ENCODE results near the gene ACSL5.

DNA sequence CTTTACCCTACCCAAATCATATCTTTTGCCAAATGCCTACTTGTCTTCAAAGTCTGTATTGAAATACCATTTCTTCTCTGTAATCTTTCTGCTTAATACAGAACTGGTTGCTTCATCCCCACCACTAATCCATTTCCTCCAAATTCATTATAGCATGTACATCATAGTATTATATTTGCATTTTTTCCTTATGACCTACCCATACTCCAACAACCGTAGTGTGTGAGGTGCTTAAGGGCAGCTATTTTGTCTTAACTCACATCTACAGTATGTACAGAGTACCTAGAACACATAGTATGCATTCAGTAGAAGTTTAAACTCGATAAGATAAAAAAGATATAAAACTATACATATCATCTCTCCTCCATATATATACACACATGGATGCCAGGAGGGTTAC is 23.7 kb downstream of the ACSL5 start:
- TF ChIP-seq, protein P1, sequence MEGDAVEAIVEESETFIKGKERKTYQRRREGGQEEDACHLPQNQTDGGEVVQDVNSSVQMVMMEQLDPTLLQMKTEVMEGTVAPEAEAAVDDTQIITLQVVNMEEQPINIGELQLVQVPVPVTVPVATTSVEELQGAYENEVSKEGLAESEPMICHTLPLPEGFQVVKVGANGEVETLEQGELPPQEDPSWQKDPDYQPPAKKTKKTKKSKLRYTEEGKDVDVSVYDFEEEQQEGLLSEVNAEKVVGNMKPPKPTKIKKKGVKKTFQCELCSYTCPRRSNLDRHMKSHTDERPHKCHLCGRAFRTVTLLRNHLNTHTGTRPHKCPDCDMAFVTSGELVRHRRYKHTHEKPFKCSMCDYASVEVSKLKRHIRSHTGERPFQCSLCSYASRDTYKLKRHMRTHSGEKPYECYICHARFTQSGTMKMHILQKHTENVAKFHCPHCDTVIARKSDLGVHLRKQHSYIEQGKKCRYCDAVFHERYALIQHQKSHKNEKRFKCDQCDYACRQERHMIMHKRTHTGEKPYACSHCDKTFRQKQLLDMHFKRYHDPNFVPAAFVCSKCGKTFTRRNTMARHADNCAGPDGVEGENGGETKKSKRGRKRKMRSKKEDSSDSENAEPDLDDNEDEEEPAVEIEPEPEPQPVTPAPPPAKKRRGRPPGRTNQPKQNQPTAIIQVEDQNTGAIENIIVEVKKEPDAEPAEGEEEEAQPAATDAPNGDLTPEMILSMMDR (conservative IDR thresholded peaks at IDR 0.05 in 1 of 2, IDR thresholded peaks at IDR 0.05 in 1 of 2; ENCODE audit: extremely low read depth in 1 of 2, insufficient read depth in 1 of 2, low read depth in 1 of 2, low read length in 2 of 2): no peak
- TF ChIP-seq EZH2 (IDR thresholded peaks at IDR 0.05; ENCODE audit: borderline replicate concordance, low read length): no peak
